GM18526 (cell line): Measurements from ENCODE around the gene NELFE.
"Not testable (repeated sequence)": the region's sequence is repeated elsewhere in the genome, so short reads cannot be mapped to it uniquely, and the experiment has no call there.

Experiments used
- POLR2A ChIP-seq: IDR thresholded peaks from 3 replicates; pipeline ENCODE4 v1.6.1; 2011; ENCODE audit not compliant: insufficient read length; ENCODE audit errors: extremely low read depth

The NELFE gene

GRCh38 chr6:31958741-31959739 is at the start of gene NELFE, which contains the start of gene SKIC2:
TSS of gene NELFE (minus strand) at chr6:31958971. CDS start at chr6:31958446, 525 bp downstream.
TSS of gene SKIC2 (plus strand) at chr6:31959175. CDS start at chr6:31959193, 18 bp downstream.
- TF ChIP-seq POLR2A: peak; percentile 86

GRCh38 chr6:31981744-31982143 is 23.0 kb upstream of the NELFE start, which contains the start of gene C4A:
TSS of gene C4A (plus strand) at chr6:31982057. CDS start at chr6:31982108, 51 bp downstream.
- TF ChIP-seq POLR2A: not testable (repeated sequence)

- no peak for TF ChIP-seq POLR2A
Observed at GRCh38 chr6:31979238-31979898, 20.6 kb upstream of the NELFE start.

GRCh38 chr6:31978831-31979230 is 20.1 kb upstream of the NELFE start:
- TF ChIP-seq POLR2A: no peak

- TF ChIP-seq POLR2A: no peak
Observed at GRCh38 chr6:31977816-31978431, 19.2 kb upstream of the NELFE start.

- TF ChIP-seq POLR2A: no peak
Observed at GRCh38 chr6:31972709-31973350, 14.1 kb upstream of the NELFE start.

GRCh38 chr6:31971993-31972708 is 13.4 kb upstream of the NELFE start, which contains the start of gene DXO:
TSS of gene DXO (minus strand) at chr6:31972138. CDS start at chr6:31971675, 463 bp downstream.
- peak; percentile 57 for TF ChIP-seq POLR2A

- TF ChIP-seq POLR2A: no peak
Observed at GRCh38 chr6:31971279-31971992, 12.7 kb upstream of the NELFE start.

GRCh38 chr6:31970604-31971271 is 12.0 kb upstream of the NELFE start:
- TF ChIP-seq POLR2A: no peak

GRCh38 chr6:31969712-31970603 is 11.2 kb upstream of the NELFE start:
- no peak for TF ChIP-seq POLR2A

GRCh38 chr6:31968791-31969711 is 10.3 kb upstream of the NELFE start:
- no peak for TF ChIP-seq POLR2A
